ENCODE results near the gene NGF.

DNA sequence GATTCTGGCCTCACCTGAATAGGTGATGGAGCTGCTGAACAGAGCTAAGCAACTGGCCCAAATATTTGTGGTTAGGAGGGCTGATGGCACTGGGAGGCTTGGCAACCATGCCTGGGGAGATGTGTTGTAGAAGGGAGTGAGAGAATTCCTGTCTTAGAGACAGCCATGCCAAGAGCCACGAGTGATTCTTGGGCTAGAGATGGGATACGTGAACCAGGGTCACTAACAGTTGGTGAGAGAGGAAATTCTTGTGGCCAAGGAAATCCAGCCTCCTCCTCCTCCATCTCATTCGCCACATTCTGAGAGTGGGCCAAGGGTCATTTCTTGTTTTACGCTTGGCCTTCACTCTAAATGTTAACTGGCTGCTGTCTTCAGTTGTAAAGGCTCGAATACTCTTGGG lies 46.3 kb downstream of the NGF start:
- TF ChIP-seq, protein P1, sequence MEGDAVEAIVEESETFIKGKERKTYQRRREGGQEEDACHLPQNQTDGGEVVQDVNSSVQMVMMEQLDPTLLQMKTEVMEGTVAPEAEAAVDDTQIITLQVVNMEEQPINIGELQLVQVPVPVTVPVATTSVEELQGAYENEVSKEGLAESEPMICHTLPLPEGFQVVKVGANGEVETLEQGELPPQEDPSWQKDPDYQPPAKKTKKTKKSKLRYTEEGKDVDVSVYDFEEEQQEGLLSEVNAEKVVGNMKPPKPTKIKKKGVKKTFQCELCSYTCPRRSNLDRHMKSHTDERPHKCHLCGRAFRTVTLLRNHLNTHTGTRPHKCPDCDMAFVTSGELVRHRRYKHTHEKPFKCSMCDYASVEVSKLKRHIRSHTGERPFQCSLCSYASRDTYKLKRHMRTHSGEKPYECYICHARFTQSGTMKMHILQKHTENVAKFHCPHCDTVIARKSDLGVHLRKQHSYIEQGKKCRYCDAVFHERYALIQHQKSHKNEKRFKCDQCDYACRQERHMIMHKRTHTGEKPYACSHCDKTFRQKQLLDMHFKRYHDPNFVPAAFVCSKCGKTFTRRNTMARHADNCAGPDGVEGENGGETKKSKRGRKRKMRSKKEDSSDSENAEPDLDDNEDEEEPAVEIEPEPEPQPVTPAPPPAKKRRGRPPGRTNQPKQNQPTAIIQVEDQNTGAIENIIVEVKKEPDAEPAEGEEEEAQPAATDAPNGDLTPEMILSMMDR (conservative IDR thresholded peaks at IDR 0.05): no peak
- TF ChIP-seq ZFX (IDR thresholded peaks at IDR 0.05): no peak
